ENCODE results near the gene RFNG.

The RFNG gene

DNA sequence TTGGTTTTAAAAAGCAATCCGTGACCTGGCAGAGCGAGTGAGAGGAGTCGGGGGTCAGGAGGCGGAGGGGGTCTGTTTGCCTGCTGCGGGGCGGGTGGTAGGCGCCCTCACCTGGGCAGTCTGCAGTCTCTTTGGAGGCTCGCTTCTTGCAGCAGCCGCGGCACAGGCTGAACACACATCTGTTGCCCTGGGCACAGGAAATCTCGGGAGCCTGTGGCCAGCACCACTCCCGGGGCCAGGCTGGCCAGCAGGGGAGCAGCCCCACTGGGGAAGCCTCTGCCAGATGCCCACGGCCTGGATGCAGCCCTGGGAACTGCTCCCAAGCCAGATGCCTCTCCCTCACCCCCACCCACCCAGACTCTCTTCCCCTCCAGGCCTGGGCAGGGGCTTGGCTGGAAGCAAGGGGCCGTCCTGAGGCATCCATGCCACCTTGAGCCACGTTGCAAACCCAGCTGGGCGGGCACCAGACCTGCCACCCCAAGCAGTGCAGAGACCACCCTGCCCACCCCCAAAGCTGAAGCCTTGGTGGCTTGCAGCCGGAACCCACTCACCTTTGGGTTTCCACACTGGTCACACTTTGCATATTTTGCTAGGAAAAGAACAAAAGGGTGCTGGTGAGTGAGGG, 6.7 kb upstream of the RFNG start:
- no peak for DNase-seq (ENCODE audit: low read depth in 2 of 2)

DNA sequence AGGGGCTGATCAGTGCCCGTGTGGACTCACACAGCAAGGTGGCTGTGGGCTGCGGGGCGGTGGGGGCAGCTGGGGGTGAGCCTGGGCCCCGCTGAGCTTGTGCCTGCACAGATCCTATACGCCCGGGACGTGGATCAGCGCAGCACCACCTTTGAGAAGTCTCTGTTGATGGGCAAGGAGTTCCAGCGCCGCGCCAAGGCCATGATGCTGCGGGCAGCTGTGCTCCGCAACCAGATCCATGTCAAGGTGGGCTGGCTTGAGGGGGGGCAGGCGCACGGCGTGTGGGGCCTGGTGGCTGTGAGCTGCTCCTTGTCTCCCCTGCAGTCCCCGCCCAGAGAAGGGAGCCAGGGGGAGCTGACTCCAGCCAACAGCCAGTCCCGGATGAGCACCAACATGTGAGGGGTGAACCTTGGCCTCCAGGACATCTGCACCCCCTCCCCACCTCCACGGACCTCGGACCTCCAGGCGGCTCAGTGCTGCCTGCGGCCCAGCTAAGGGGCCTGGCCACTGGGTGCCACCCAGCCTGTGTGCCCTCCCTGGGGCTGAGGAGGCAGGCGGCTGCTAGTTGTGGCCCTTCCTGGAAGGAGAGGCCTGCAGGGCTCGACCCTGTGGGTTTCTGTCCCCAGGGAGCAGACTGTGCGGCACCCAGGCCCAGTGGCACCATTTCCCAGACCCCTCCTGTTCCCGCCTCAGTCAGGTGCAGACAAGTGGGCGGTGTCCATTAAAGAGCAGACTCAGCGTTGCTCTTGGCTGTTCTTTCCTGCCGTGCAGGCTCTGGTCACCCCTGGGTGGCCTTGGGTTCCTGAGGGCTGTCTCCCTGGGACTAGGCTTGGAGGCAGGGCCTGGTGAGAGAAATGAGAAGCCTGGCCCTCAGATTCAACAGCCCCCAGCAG, 5.4 kb upstream of the RFNG start:
- no peak for DNase-seq (ENCODE audit: low read depth in 2 of 2)

DNA sequence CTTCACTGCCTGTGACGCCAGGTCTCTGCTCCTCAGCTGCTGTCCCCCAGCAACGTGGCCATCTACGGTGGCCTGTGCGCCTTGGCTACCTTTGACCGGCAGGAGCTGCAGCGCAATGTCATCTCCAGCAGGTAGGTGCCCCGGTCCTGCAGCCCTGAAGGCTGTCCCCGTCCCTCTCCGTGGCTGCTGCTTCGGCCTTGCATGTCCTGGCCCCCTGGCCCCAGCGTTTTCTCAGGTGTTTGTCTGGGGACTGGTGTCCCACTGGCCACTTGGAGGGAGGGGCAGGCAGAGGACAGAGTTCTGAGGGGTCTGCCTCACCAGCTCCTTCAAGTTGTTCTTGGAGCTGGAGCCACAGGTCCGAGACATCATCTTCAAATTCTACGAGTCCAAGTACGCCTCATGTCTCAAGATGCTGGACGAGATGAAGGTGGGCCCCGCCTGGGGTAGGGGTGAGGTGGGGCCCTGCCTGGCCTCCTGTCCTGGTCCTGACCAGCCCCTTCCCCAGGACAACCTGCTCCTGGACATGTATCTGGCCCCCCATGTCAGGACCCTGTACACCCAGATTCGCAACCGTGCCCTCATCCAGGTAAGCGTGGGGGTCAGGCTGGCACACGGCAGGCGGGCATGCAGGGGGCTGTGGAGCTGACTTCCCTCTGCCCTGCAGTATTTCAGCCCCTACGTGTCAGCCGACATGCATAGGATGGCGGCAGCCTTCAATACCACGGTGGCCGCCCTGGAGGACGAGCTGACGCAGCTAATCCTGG, 4.5 kb upstream of the RFNG start:
- DNase-seq (ENCODE audit: low read depth in 2 of 2): no peak

DNA sequence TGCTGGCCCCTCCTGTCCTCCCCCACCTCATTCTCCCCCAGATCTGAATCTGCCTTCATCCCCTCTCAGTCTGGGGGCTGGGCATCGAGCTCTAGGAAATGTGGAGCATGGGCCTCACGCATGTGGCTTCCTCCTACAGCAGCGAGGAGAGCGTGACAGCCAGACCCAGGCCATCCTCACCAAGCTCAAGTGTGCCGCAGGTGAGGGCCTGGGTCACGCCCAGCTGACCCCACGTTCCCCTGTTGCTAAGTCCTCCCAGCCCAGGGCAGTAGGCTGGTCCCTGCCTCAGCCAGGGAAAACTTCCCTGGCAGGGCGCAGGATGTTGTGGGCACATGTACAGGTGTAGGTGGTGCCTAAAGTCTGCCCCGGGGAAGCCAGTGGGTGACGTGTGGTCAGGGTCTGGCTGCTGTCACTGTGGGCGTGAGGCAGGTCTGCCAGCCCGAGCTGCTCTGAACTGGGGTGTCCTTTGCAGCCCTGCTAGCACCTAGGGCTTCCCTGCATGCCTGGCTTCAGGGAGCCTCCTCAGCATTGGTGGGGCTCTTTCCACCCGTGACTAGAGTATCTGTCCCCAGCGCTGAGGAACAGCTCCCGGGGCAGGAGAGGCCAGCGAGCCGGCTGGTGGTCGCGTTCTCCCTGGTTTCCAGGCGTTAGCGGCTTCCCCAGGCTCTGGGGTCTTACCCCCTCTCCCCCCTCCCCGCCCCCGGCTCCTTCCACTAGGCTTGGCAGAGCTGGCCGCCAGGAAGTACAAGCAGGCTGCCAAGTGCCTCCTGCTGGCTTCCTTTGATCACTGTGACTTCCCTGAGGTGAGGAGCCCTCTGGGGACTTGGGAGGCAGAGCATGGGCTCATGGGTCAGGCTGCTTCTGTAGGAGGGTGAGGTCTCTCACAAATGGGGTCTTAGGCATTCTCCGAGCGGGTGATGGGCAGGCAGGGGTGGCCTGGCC, 3.7 kb upstream of the RFNG start:
- DNase-seq (ENCODE audit: low read depth in 2 of 2): no peak

DNA sequence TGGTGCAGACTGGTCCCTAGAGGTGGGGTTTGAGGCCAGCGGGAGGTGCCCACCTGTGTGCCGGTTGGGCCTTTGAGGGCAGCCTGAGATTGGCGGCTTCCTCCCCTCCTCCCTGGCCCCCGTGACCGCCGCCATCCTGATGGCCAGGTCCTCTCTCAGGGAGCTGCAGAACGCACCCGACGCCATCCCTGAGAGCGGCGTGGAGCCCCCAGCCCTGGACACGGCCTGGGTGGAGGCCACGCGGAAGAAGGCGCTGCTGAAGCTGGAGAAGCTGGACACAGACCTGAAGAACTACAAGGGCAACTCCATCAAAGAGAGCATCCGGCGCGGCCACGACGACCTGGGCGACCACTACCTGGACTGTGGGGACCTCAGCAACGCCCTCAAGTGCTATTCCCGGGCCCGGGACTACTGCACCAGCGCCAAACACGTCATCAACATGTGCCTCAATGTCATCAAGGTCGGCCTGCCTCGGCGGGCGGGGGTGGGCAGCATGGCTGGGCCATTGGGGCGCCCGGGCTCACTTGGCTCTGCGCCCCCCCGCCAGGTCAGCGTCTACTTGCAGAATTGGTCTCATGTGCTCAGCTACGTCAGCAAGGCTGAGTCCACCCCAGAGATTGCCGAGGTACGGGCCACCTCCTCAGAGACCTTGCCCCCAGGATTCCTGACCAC, 2.9 kb upstream of the RFNG start:
- DNase-seq (ENCODE audit: low read depth in 2 of 2): no peak

DNA sequence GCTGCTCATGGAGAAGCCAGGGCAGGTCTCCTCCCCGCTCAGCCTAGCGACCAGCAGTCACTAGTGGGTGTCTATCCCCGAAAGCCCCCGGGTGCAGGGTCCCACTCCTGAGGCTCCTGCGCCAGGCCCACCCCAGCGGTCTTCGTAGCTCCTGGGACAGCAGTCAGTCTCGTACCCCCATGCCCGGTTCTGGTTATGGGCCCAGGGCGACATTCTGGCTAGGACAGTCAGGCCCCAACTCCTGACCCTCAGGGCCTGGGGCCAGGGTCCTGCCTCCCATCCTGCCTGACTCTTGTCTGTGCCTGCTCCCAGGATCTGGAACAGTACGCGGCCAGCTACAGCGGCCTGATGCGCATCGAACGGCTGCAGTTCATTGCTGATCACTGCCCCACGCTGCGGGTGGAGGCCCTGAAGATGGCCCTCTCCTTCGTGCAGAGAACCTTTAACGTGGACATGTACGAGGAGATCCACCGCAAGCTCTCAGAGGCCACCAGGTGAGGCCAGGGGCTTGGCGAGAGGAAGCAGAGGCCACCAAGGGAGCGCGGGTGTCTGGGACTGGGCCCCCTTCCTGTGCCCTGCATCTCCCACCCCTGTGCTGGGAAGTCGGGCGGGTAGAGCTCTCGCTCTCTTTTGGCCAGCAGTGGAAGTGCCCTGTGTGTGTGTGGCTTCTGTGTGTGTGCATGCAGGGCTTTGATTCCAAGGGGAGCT, 2.1 kb upstream of the RFNG start:
- DNase-seq (ENCODE audit: low read depth in 2 of 2): no peak

DNA sequence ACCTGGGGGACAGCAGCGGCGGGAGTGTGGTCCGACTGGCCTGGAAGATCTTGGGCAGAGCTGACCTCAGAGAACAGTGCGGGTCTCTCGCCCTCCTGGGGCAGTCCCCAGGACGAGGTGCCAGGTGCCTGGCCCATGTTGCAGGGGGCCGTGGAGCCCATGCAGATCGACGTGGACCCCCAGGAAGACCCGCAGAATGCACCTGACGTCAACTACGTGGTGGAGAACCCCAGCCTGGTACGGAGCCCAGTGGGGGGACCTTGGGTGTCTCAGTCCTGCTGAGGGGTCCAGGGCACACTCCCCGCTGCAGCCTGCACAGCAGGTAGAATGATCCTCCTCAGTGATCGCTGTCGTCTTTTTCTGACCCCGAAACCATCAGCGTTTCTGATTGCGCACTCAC, 1.5 kb upstream of the RFNG start:
- DNase-seq (ENCODE audit: low read depth in 2 of 2): no peak

DNA sequence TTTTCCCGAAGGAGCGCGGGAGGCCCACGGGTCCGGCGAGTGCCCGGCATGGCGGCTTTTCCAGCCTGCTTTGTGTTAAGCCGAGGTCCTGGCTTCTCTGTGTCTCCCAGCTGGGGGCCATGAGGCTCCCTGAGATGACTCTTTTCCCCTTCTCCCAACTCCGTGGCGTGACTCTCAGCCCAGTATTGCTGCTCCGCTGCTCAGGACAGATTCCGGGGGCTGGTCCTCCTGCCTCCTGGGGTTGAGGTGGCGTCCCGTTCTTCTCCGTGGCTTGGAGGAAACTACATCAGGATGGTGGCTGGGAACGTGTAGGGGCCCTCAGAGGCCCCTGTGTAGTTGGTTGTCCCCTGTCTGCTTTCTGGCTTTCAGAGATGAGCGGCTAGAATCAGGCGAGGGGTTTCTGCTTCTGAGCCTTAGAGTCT, 1.0 kb upstream of the RFNG start:
- no peak for DNase-seq (ENCODE audit: low read depth in 2 of 2)

DNA sequence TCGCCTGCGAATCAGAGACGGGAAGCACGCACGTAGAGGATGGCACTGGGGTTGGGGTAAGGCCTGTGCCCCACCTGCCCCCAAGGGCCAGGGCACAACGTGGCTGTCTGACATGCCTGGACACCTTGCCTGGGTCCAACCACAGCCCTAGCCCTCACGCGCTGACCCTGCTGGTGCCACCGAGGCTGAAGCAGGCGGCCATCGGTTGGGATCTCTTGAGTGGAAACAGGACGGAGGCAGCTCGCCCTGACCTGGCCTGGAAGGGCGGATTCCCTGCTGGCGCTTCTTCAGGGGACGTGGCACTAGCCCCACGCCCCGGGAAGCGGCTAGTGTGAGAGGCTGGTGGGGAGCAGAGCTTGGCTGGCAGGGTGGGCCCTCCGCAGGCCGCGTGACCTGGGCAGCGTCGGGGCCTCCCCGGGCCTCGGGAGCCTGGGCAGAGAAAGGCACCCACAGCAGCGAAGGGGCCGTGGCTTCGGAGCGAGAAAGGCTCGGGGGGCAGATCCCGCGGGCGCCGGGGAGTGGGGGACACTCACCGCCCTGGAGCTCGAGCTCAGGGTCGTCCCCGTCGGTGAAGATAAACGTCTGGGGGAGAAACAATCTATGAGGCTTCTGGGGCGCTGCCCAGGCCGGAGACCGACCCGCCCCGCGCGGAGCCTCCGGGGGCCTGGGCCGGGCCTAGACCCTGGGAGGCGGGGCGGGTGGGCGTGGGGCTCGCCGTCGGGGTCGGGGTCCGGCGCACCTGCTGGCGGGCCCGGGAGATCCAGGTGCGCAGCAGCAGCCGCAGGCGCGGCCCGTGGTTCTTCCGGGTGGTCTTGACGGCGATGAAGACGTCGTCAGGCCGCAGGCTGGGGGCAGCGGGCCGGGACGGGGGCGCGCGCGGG, 610 bp downstream of the RFNG start:
- no peak for DNase-seq (ENCODE audit: low read depth in 2 of 2)

DNA sequence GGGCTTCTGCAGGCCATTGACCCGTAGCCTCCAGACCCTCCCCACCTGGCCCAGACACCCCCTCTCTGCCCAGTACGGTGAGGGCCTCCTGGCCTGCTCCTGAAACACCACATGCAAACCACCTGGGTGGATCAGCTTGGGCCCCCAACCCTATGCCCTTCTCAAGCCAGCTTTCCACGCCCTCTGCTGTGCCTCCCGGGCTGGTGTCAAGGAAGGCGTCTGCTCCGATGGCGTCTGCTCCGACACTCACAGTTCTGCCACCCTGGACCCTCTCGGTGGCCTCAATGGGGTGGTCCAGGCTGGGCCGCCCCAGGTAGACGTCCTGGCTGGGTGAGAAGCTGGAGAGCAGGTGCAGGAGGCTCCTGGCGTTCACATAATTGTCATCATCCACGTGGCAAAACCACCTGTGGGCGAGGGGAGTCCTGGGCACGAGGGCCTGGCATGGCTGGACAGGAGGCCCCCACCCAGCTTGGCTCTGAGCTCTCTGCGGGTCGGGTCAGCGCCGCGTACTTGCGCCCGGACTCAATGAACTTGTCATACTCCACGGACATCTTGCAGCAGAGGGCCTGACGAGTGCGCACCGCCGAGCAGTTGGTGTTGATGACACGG, 1.4 kb downstream of the RFNG start:
- no peak for DNase-seq (ENCODE audit: low read depth in 2 of 2)

DNA sequence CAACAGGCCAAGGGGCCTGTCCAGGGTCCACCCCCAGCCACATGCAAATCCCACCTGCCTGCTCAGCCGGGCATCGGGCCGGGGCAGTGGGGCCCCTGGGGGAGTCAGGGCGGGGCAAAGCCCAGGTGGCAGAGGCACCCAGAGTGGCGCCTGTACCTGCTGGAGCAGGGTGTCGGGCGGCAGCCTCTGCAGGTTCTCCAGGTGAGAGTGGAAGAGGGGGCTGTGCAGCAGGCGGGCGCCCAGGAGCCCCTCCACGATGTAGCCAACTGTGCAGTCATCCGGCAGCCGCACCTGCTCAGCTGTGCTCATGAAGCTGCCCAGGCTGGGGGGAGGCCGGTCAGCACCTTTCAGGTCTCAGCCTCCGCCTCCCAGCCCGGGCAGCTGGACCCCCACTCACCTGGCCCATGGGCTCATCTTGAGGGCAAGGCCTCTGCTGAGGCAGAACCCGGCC, 2.1 kb downstream of the RFNG start:
- no peak for DNase-seq (ENCODE audit: low read depth in 2 of 2)

DNA sequence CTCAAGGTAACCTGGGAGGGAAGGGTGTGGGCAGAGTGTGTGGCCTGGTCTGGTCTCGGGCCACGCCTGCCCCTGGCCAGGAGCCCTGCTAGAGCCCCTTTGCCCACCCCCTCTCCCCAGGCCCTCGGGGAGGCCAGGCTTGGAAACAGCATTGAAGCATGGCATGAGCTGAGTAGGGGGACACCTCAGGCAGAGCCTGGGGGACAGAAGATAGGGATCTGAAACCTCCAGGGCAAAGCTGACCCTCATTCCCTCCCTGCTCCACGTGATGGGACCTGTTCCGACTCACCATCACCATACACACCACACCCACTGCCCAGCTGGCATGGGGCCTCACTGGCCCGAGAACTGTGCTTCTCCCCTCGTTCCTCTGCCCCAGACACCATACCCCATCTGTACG, 2.5 kb downstream of the RFNG start:
- no peak for DNase-seq (ENCODE audit: low read depth in 2 of 2)

DNA sequence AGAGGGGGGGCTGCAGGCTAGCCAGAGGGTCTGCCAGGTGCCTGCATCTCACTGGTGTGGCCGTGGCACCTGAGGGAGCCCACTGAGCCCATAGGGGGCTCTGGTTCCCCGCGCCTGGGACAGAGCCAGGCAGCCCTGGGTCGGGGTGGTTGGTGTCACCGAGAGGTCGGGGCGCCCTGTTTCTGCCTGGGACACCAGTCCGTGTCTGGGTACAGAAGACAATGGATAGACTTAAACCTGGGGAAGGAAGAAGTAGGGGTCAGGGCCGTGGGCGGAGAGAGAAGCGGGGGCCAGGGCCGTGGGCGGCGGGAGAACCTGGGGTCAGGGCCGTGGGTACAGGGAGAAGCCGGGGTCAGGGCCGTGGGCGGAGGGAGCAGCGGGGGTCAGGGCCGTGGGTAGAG, 3.0 kb downstream of the RFNG start:
- DNase-seq (ENCODE audit: low read depth in 2 of 2): no peak

DNA sequence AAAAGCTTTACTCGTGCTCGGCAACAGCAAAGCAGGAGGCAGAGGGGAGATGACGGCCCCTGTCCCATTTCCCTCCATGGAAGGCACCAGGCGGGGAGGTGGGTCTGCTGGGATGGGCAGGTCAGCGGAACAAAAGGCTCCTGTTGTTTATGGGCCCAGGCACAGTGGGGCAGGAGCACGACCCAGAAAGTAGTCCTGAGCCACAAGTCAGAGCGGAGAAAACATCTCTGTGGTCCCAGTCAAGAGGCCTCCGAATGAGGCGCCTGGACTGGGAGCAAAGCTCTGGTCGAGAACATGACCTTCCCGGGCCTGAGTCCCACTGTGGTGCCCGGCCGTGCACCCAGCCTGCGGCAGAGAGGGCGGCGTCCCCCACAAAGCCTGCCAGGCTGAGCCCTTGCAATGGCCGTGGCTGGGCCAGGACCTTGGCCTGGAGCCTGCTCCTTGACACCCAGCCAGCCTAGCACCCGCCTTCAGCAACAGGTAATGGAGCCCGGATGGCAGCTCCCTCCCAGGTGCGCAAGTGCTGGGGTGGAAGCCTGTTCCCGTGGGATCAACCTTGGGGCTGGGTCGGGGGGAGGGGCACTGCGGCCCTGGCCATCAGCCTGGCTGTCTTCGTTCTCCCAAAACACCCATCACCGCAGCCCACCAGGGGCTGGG, 3.6 kb downstream of the RFNG start:
- no peak for DNase-seq (ENCODE audit: low read depth in 2 of 2)

DNA sequence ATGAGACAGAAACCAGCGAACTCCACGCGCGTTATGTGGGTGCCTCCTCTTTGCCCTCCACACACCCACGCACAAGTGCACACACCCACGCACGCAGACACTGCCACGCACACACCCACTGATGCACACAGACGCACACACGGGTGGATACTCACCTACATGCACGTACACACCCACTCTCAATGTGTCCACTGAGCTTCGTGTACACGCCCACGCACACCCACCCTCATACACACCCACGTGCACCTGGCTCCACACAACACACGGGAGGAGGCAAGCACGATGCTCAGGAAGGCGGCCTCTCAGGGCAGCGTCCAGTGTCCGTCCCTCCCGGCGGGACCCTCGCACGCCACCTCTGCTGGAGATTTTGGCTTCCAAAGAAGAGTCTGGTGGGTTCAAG, 4.2 kb downstream of the RFNG start:
- DNase-seq (ENCODE audit: low read depth in 2 of 2): no peak

DNA sequence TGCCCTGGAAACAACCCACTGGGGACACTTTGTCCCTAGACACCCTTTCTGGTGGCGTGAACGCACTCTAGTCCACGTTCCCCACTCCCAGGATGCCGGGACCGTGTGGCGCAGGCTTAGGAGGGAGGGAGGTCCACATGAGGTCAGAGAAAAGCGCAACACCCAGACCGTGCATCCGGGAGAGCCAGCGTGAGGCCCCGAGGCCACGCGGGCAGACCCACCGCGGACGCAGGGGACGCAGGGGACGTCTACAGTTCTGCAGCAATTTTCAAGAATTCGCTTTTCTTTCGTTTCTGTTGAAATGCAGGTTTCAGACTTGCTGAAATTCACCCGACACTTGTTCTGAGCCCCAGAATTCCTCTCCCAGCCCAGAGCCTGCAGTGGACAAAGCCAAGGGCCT, 4.7 kb downstream of the RFNG start:
- no peak for DNase-seq (ENCODE audit: low read depth in 2 of 2)

DNA sequence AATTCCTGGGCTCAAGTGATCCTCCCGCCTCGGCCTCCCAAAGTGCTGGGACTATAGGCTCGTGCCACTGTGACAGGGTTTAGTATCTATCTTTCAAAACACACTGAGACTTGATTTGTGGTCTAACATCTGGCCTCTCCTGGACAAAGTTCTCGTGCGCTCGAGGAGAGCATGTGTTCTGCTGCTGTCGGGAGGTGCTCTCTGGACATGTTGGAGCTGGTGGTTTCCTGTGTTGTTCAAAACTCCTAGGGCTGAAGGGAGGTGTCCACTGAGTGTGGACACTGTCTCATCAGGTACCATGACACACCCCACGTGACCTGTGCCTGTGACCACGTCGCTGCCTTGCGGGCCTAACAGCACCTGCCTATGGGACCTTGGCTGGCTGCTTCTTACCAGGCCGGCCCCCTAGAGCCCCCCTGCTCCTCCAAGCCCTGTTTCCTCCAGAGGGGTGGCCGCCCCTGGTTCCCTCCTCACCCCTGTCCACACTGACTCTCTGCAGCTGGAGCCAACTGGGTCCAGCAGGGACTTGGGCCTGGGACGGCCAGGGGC, 5.6 kb downstream of the RFNG start:
- DNase-seq (ENCODE audit: low read depth in 2 of 2): no peak

DNA sequence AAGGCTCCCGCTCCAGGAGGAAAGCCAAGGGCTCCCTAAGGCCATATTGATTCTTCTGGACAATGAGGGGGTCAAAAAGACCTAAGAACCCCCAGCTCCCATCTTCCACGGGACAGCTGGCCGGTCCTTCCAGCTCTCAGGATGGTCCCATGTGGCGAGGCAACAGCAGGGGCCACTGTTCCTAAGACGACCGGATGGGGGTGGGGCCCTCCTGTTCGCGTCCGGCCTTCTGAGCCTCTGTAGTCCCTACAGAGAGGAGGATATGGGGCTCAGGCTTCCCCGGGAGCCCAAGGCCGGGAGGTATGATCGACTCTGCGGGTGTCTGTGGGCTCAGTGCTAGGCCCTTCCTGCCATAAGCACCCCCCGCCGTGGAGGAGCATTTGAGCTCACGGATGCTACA, 8.1 kb downstream of the RFNG start:
- DNase-seq (ENCODE audit: low read depth in 2 of 2): no peak

Measured in stimulated activated CD4-positive, alpha-beta T cell treated with anti-CD3 and anti-CD28 coated beads, Interleukin-15, amount 100 ng/mL, for 48 hours (primary cell).